SKM-1 (cell line): ENCODE results near the gene LEKR1.
"Not testable (repeated sequence)": the region's sequence is repeated elsewhere in the genome, so short reads cannot be mapped to it uniquely, and the experiment has no call there.

Source experiments
- DNase-seq: peaks from one replicate; lab custom pipeline; 2025; ENCODE audit not compliant: unreplicated experiment; lab: John Stamatoyannopoulos, UW

LEKR1 gene

DNA sequence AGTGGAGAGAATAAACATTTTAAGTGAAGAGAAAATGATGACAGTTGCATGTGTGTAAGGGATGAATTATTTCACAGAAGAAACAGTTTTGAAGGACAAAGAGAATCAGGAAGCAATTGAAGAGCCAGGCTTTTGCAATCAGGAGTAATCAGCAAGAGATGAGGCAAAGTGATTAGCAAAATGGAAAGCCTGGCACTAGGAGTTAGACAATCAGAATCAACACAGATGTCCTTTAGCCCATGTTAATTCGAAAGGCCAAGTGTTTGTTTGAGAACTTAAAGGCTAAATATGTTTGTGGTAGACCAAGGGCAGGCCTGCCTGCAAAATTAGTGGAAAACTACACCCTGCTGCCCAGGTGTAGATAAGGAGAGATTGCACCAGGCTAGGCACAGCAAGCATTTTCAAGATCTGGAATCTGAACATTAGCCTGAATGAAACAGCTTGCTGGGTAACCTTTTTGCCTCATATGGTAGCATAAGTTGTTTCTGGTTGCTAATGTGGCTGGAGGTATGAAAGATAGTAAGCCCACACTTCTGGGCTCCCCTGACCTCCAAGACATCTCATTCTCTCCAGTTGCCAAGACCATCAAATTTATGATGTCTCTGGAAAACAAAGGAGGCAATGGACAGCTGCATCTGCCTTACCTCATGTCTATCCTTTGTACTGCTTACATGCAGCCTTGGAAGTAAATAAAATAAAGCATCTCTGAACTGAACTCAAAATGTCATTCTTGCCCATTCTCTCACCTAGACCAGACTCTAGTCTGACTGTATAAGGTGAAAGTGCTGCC lies 22.0 kb upstream of the LEKR1 start:
- DNase-seq = no peak

GRCh38 chr3:156806698-156807097 lies 19.5 kb upstream of the LEKR1 start:
- DNase-seq = no peak

DNA sequence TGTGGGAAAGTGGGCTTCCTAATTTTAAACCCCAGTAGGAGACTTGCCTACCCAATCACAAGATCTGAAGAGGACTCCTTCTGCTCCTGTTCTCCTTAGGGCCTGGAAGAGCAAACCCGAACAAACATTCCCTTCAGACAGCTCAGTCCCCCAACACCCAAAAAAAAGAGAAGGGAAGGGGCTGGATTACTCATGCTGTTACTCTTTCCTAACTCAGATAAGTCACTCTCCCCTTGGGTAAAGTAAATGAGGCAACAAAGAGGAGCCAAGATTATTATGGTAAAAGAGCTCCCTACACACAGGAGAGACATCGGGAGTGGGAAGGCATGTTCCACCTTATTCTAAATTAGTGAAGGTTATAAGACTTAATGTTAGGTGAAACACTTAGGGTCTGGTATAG lies 18.1 kb upstream of the LEKR1 start:
- no peak for DNase-seq

DNA sequence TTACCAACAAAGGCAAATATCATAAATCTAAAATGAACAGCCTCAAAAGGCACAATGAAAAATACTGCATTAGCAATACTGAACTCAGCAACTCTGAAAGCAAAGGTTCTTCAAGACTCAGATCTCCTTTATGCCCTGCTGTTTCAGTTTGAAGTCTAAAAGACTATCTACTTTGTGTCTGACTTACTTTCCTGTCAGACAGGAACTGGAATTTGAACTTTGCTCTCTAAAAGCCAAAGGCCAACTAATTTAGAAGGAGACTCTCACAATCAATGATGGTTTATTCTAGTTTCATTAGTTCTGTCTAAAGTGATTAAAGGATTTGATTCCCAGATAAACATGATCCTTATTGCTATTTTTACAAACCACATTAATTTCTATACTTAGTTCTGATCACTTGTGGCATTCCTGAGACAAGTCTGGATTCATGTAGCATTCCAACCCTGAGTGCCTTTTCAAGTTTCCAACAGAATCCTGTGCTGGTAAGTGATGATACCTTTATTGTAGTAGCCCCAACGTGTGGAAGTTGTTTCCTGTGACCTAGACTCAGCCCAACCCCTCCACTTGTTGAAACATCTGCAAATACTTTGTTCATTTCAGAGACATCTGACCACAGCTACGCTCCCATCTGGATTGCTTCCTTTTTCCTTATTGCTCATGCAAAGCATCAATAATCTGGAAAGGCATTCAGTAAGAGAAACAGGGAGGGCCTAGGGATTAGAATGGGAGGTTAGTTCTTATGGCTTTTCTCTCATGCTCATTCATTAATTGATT lies 14.9 kb upstream of the LEKR1 start:
- DNase-seq = no peak

DNA sequence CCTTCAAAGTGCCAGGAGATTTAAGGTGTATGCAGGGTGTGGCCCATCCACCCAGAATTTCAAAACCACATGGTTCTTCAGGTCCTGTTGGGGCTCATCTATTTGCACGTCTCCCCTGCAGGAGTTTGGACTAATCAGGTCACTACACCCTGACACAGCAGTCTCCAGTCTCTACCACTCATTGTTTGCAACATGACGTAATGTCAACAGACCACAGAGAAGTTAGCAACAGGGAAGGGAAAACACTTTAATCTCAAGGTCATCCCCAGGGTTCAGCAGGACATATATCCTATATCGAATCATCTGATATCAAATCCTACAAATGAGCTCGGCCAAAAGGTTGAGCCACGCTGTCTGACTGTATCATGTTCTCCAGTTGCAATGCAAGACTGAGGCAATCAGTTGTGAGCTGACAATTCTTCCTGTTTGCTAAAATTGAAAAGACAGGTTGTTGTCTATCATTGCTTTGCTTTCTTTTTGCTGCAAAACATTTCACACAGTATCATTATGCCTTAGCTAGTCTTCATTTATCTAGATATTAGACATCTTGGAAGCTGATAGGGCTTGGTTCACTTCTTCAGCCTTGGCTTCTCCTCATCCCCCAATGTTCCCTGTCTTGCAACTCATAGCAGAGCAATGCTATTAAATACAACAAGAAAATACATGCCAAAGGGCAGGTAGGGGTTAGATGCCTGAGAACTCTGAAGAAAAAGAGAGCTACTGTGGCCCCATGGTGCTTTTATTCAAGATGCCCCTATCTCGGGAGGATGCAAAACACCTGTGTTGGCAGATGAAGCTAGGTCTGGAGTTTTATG lies 13.4 kb upstream of the LEKR1 start:
- DNase-seq = peak; percentile 7

DNA sequence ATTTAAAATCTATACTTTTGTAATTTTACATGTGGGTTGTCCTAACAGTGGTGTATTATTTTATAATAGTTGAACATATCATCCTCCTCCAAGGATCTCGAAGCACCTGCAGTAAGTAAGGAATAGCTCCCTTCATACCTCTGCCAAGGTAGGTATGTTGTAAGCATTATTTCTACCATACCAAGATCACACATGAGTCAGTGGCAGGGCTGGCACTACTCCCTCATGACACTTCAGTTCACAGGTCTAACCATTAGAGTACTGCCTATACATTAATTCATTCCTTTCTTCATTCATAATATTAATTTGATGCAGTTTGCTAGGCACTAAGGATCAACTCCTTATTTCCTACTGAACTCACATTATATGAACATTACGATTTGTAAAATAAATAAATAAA lies 11.9 kb upstream of the LEKR1 start:
- DNase-seq = no peak

DNA sequence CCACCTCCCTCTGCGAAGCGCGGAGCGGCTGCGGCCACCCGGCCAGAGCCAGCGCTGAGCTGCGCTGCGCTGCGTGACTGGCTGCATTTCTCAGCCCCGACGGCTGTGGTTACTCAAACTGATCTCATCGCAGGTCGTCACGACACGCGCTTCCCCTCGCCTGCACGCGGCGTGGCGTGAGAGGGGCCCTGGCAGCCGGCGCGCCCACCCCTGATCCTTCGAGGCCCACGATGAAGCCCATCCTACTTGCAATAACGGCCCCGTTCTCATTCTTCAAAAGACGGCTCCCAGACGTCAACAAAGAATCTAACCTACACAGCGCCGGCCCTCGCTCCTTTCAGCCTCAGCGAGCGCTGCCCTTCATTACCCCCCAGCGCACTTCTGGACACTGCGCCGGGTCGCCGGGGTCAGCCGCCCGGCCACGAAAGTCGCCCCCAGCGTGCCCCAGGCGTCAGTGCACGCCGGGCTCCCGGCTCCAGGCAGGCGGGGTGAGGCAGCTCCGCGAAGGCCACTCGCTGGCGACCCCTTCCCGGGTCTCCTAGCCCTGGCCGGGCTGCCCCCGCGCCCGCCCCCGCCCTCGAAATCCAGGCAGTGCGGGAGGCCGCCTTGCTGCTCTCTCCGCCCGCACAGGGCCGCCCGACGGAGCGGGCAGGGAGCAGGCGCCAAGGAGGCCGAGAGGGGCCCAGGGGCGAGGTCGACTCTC lies 9.9 kb upstream of the LEKR1 start:
- no peak for DNase-seq

- peak; percentile 25 for DNase-seq
Observed at GRCh38 chr3:156816794-156817645, 9.1 kb upstream of the LEKR1 start.

GRCh38 chr3:156817646-156818272 lies 8.4 kb upstream of the LEKR1 start:
- no peak for DNase-seq

- DNase-seq = no peak
Observed at GRCh38 chr3:156818273-156818651, 7.9 kb upstream of the LEKR1 start.

- DNase-seq = no peak
Observed at GRCh38 chr3:156818890-156819289, 7.3 kb upstream of the LEKR1 start.

DNA sequence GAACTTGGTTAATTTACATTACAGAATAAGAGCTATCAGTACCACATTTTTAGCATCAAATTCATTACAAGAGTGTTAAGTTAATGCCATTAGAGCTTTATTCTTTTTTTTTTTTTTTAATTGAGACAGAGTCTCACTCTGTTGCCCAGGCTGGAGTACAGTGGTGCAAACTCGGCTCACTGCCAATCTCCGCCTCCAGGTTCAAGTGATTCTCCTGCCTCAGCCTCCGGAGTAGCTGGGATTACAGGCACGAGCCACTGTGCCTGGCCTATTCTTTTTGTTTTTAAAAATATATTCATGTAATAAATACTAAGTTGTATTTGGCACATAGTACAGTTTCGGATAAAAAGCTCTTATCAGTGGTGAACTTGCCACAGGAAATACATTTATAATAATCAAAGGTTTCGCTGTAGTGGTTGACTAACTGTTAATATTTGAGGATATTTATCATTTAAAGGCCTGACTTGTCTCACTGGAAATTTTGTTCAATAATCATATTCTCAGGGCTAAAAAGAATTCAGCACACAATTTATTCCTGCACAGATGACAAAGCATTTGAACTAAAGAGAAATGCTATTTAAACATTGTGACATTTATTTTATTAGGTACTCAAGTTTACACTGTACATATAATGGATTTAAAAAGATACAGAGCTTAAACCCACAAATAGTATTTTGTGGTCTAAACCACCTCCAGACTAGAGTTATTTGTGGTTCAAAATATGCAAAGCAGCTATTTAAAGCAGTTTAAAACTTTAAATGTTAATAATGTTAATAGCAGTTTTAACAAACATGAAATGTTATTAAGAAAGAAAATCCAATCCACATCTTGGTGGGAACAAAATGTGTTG lies 6.1 kb upstream of the LEKR1 start:
- DNase-seq = no peak

GRCh38 chr3:156820692-156821080 lies 5.5 kb upstream of the LEKR1 start:
- no peak for DNase-seq

- not testable (repeated sequence) for DNase-seq
Observed at GRCh38 chr3:156822626-156823260, 3.4 kb upstream of the LEKR1 start.

DNA sequence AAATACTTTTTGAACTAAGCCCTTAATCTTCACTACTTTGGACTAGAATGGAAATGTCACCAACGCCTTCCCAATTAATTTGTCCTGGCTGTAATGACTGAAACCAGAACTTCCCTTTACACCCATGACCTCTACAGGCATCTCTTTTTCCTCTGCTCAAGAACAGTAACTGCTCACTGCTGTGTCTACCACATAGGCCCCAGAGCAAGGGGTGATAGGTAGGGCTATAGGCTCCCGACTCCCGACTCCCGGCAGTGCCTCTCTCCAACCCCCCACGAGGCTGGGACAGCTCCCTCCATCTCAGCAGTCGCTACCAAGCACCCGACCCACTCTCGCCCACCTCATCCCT lies 384 bp upstream of the LEKR1 start:
- no peak for DNase-seq

DNA sequence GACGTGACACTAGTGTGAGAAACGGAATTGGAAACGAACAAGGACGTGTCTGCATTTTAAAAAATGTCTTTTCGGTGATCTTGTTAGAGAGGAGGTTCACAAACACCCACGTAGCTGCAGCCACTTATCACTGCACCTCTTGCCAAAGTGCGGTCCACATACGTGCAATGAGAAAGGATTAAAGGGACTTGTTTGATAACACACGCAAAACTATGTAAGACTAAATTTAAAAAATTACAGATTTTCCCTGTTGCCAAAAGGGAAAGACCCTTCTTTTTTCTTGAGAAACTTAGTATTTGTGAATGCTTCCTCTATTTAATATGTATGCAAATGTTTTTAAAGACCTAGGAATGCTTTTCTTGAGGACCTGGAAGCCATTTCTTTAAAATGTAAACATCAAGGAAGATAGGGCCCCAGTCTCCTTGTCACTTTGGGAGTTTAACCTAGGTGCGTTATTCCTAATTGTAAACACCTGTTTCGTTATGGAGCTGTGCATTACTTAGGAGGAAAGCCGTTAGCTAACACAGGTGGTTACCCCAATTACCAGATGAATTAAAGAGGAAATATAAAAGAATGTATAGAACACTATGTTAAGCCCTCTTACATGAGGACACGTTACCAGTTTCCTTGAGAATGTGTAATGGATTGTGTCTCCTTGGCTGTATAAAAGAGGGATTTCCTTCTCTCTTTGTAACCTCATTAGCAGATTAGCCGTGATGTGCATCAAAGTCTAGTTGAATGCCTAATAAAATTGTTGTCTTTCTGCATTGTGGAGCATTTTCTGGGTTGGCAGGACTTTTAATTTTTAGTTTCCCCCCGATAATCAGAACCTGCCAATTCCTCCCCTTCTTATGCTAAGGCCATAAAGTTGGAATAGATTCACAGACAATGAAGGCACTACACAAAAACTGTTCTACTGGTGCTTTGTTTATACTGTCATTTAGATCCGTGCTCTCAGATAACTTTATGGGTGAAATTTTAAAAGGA lies 1.0 kb downstream of the LEKR1 start:
- DNase-seq = no peak

GRCh38 chr3:156831006-156831405 lies 4.9 kb downstream of the LEKR1 start:
- no peak for DNase-seq
